ENCODE results near the gene PRND.
A peak's percentile ranks its signal among the peaks of the same experiment; 100 is the strongest.

Gene PRND

DNA sequence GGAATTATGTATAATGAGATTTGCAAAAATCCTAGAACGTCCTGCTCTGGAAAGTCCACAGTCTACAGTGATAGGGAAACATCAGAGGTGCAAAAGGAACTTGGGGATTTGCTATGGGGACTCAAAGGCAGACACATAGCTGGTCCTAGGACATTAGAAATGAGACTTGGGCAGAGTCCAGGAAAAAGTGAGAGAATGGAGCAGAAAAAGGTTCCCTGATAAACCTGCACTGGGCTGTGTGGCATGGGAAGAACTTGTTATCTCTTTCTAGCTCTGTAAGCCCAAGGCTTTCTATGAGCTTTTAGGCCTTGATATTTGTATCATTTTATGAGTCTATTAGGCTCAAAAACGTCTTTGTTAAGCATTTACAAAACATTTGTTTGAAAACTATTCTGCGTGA is 15.2 kb downstream of the PRND start:
- Histone ChIP-seq H3K4me2 (ENCODE audit: low read depth, low read length) (no peak overlapping the region), H3K36me3 (replicated peaks; ENCODE audit: insufficient read depth, low read length) (no peaks in the 10 kb centered on the region), H3F3A (ENCODE audit: insufficient read depth, low read length) (no peaks in the 10 kb centered on the region), H2AFZ (ENCODE audit: low read length) (no peak overlapping the region), H3K9me3 (replicated peaks; ENCODE audit: insufficient read depth, low read length) (no peaks in the 10 kb centered on the region), H3K79me2 (ENCODE audit: low read length) (no peaks in the 10 kb centered on the region), H3K4me1 (ENCODE audit: low read length) (peaks cover 4% of the 10 kb centered on the region; the same call in 1 of the 2 replicates), H3K27ac (ENCODE audit: low read length) (no peak overlapping the region), H3K4me3 (ENCODE audit: low read length) (no peak overlapping the region), H3K27me3 (replicated peaks; ENCODE audit: insufficient read depth, low read length) (no peaks in the 10 kb centered on the region), H3K9ac (ENCODE audit: low read length) (no peak overlapping the region), H3K9me2 (replicated peaks; ENCODE audit: insufficient read depth, low read length) (no peaks in the 10 kb centered on the region), H4K20me1 (ENCODE audit: insufficient read depth, low read length) (no peaks in the 10 kb centered on the region)
- no peak for DNase-seq
- TF ChIP-seq EZH2phosphoT487 (IDR thresholded peaks at IDR 0.05; ENCODE audit: low read length) (no peak), EZH2 (optimal IDR thresholded peaks at IDR 0.05; ENCODE audit: low read depth, low read length) (no peak)
- TF ChIP-seq, protein P1, sequence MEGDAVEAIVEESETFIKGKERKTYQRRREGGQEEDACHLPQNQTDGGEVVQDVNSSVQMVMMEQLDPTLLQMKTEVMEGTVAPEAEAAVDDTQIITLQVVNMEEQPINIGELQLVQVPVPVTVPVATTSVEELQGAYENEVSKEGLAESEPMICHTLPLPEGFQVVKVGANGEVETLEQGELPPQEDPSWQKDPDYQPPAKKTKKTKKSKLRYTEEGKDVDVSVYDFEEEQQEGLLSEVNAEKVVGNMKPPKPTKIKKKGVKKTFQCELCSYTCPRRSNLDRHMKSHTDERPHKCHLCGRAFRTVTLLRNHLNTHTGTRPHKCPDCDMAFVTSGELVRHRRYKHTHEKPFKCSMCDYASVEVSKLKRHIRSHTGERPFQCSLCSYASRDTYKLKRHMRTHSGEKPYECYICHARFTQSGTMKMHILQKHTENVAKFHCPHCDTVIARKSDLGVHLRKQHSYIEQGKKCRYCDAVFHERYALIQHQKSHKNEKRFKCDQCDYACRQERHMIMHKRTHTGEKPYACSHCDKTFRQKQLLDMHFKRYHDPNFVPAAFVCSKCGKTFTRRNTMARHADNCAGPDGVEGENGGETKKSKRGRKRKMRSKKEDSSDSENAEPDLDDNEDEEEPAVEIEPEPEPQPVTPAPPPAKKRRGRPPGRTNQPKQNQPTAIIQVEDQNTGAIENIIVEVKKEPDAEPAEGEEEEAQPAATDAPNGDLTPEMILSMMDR (IDR thresholded peaks at IDR 0.05; ENCODE audit: low read length): no peak

DNA sequence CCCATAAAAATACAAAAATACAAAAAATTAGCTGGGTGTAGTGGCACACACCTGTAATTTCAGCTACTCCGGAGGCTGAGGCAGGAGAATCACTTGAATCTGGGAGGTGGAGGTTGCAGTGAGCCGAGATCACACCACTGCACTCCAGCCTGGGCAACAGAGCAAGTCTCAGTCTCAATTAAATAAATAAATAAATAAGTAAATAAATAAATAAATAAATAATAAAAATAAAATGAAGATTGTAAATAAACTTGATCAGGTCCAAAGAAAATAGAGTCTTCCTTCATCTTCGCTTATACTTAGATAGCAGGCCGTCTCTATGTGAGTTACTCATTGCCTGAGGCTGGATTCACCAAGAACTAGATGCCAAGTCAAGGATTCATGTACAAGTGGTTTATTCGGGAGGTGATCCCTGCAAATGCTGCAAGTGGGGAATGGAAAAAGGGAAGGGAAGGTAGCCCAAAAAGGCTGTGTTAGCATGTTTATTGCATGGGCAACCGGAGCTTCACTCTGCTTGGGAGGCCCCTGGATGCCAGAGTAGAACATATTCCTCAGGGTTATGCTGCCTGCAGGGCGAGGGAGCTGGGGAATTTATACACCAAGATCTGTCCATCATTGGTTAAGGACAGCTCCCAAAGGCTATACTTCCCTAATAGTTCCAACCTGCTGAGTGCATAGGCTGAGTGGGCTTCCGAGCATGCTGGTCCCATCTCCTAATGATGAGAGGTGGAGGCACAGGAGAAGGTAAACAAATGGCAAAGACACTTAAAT is 16.3 kb downstream of the PRND start:
- no peaks in the 10 kb centered on the region for H4K20me1 ChIP-seq (ENCODE audit: insufficient read depth, low read length)
- H3K9ac ChIP-seq (ENCODE audit: low read length): no peak overlapping the region
- no peaks in the 10 kb centered on the region for H3F3A ChIP-seq (ENCODE audit: insufficient read depth, low read length)
- no peak overlapping the region for H2AFZ ChIP-seq (ENCODE audit: low read length)
- no peak overlapping the region for H3K27ac ChIP-seq (ENCODE audit: low read length)
- H3K79me2 ChIP-seq (ENCODE audit: low read length): no peaks in the 10 kb centered on the region
- no peak for DNase-seq
- H3K36me3 ChIP-seq (replicated peaks; ENCODE audit: insufficient read depth, low read length): no peaks in the 10 kb centered on the region
- H3K9me2 ChIP-seq (replicated peaks; ENCODE audit: insufficient read depth, low read length): no peaks in the 10 kb centered on the region
- no peaks in the 10 kb centered on the region for H3K9me3 ChIP-seq (replicated peaks; ENCODE audit: insufficient read depth, low read length)
- TF ChIP-seq EZH2phosphoT487 (IDR thresholded peaks at IDR 0.05; ENCODE audit: low read length) (no peak), EZH2 (optimal IDR thresholded peaks at IDR 0.05; ENCODE audit: low read depth, low read length) (no peak)
- TF ChIP-seq, protein P1 (IDR thresholded peaks at IDR 0.05; ENCODE audit: low read length): no peak
- no peak overlapping the region for H3K4me3 ChIP-seq (ENCODE audit: low read length)
- H3K4me2 ChIP-seq (ENCODE audit: low read depth, low read length): no peak overlapping the region
- no peaks in the 10 kb centered on the region for H3K27me3 ChIP-seq (replicated peaks; ENCODE audit: insufficient read depth, low read length)
- H3K4me1 ChIP-seq (ENCODE audit: low read length): peaks cover 4% of the 10 kb centered on the region; the same call in 1 of the 2 replicates

DNA sequence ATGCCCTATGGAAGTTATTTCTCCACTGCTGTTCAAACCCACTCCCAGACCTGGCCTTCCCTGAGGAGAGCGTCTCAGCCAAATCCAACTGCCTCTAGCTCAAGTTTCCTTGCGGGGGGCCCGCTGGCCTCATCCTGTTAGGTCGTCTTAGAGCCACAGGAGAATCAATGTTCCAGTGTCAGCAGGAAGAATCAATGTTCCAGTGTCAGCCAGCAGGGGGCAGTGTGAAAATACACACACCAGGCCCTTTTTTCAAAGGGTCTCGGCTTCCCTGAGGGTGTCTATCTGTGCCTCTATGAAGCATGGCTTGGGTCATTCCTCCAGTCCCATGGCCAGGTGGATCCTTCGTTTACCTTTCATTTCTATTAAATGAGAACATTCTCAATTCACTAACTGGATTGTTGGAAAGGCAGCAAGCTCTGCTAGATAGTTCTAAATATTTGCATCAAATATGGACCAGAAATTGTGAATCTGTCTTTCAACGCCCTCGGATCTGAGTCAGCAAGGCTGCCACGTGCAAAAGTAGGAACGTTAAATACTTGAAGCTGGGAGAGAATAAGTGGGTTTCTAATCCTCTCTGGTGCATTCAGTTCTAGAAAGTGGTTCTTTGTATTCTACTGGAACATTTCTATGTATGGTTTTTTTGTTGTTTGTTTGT is 19.2 kb downstream of the PRND start:
- peak; percentile 50 for DNase-seq
- no peaks in the 10 kb centered on the region for H3K79me2 ChIP-seq (ENCODE audit: low read length)
- peaks cover 4% of the 10 kb centered on the region; the same call in 1 of the 2 replicates for H3K4me1 ChIP-seq (ENCODE audit: low read length)
- H3F3A ChIP-seq (ENCODE audit: insufficient read depth, low read length): no peaks in the 10 kb centered on the region
- no peak overlapping the region for H3K4me3 ChIP-seq (ENCODE audit: low read length)
- H3K9ac ChIP-seq (ENCODE audit: low read length): no peak overlapping the region
- H2AFZ ChIP-seq (ENCODE audit: low read length): peak overlapping the region; percentile 19; the same call in 1 of the 2 replicates
- no peaks in the 10 kb centered on the region for H3K9me3 ChIP-seq (replicated peaks; ENCODE audit: insufficient read depth, low read length)
- no peaks in the 10 kb centered on the region for H4K20me1 ChIP-seq (ENCODE audit: insufficient read depth, low read length)
- no peaks in the 10 kb centered on the region for H3K9me2 ChIP-seq (replicated peaks; ENCODE audit: insufficient read depth, low read length)
- H3K4me2 ChIP-seq (ENCODE audit: low read depth, low read length): no peak overlapping the region; the same call in 1 of the 2 replicates
- no peaks in the 10 kb centered on the region for H3K36me3 ChIP-seq (replicated peaks; ENCODE audit: insufficient read depth, low read length)
- no peaks in the 10 kb centered on the region for H3K27me3 ChIP-seq (replicated peaks; ENCODE audit: insufficient read depth, low read length)
- TF ChIP-seq EZH2 (optimal IDR thresholded peaks at IDR 0.05; ENCODE audit: low read depth, low read length) (no peak), EZH2phosphoT487 (IDR thresholded peaks at IDR 0.05; ENCODE audit: low read length) (no peak)
- TF ChIP-seq, protein P1 (IDR thresholded peaks at IDR 0.05; ENCODE audit: low read length): peak; percentile 83
- no peak overlapping the region for H3K27ac ChIP-seq (ENCODE audit: low read length)

Measured in MM.1S (cell line).